Stimulated activated CD4-positive, alpha-beta T cell treated with anti-CD3 and anti-CD28 coated beads, Interleukin-1b, Interleukin-23, amount 100 ng/mL, for 24 hours (primary cell): Measurements from ENCODE around the gene CYFIP1.

Experiments used
- DNase-seq, 4 experiments: peaks; one replicate each; pipeline ENCODE4 v3.0.0-alpha.2; 2020; ENCODE audit warnings: low read depth in 4 of 4, low spot score in 1 of 4

CYFIP1 gene

GRCh38 chr15:22969489-22969888 lies 10.7 kb downstream of the CYFIP1 start:
- no peak for DNase-seq

DNA sequence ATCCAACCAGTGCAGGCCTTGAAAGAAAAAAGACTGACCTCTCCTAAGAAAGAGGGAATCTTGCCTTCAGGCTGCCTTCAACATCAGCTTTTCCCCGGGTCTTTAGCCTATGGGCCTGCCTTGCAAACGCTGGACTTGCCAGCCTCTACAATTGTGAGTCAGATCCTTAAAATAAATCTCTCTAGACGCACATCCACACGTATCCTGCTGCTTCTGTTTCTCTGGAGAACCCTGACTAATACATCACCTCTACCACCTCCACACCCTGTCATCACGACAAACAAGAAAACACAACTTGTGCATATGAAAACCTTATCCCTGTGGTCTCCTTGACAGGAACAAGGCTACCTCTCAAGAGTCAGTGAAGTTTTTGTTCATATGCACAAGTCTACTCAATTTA lies 11.8 kb downstream of the CYFIP1 start:
- no peak for DNase-seq

GRCh38 chr15:22967084-22967770 lies 12.9 kb downstream of the CYFIP1 start:
- DNase-seq, result no peak

DNA sequence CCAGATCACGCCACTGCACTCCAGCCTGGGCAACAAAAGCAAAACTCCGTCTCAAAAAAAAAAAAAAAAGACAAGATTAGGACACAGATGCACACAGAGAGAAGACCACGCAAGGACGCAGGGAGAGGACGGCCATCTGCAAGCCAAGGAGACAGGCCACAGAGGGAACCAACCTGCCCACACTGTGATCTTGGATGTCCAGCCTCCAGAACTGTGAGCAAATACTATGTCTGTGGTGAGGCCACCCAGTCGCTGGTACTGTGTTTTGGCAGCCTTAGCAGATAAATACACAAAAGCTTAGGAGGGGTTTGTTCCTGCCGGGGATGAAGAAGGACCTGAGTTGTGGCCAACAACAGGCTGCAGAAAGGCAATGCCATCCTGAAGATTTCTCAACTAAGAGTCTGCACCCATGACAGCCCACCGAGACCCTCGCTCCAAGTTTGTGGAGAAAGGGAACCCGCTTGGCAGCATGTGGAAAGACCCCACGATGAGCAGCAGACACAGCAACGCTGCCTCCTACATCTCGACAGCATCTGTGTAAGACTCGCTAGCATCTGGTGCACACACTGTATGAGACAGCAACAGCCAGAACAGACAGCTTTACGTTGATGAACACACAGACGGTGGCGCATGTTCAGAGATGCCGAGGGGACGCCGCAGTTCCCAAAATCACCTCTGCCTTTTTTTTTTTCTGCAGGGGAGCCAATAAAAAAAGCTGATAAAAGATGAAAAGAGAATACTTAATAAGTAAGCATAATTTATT lies 13.7 kb downstream of the CYFIP1 start:
- DNase-seq, result no peak

DNA sequence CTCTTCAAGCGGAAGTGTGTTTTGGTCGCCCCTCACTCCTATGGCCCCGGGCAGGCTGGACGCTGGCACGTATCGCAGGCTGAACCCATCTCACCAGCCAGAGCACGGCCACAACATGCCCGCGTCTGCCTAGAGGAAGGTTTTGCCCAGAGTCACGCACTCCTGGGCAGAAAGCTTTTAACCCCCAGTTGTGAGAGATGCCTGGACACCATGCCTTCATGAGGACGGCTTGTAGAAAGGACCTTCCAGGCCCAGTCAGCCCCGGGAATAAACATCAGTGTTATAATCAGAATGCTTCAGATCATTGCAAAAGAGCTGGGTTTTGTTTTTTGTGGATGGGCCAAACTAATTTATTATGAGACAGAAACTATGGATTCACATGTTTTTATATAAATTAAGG lies 16.5 kb downstream of the CYFIP1 start:
- no peak for DNase-seq

GRCh38 chr15:22962611-22963010 lies 17.6 kb downstream of the CYFIP1 start:
- no peak for DNase-seq

GRCh38 chr15:22961762-22962161 lies 18.4 kb downstream of the CYFIP1 start:
- no peak for DNase-seq

- DNase-seq, result no peak
These were observed 19.6 kb downstream of the CYFIP1 start for GRCh38 chr15:22960556-22960955.

GRCh38 chr15:22960126-22960525 lies 20.0 kb downstream of the CYFIP1 start:
- no peak for DNase-seq

DNA sequence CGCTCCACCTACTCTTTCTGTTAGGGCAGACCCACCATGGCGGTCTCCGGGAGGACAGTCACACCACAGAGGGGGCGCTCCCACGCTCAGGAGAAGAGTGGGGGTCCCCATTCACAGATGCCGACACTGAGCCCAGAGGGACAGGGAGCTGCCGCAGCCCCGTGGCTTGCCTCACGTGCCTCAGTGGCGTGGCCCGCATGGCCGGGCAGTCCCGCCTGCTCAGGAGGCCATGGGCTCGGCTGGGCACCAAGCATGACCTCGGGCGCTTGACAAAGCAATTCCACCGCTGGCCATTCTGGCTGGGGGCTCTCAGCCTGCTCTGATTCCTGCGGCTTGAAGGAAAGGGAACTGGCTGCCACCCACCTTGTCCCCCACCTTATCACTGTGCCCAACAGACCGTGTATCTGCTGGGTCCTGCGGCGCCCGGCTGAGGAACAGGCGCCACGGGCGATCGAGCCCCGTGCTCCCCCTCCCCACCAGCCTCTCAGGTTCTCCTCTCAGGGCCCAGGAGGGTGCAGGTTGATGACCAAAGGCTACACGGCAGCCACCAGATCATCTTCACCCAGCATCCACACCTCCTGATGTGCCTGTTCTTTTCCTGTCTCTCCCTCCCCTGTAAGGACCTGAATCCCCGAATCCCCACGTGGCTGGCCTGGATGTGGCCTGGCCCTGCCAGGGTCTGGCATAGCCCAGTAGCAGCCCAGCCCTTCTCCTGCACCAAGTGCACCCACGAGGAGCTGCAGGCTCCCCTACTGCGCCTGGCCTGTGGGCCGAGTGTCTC lies 20.7 kb downstream of the CYFIP1 start:
- no peak for DNase-seq

GRCh38 chr15:22958487-22959280 lies 21.5 kb downstream of the CYFIP1 start:
- DNase-seq, result no peak

DNA sequence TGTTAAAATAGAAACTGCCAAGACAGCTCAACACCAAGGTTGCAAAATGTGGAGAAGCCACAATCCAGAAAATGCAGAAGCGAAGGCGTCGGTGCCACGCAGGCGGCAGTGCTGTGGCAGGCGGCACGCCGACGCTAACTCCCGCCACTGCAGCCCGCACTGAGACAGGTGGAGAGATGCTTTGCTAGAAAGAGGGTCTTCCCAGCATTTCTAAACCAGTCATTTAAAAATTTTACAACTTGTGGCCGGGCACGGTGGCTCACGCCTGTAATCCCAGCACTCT lies 23.2 kb downstream of the CYFIP1 start:
- no peak for DNase-seq

DNA sequence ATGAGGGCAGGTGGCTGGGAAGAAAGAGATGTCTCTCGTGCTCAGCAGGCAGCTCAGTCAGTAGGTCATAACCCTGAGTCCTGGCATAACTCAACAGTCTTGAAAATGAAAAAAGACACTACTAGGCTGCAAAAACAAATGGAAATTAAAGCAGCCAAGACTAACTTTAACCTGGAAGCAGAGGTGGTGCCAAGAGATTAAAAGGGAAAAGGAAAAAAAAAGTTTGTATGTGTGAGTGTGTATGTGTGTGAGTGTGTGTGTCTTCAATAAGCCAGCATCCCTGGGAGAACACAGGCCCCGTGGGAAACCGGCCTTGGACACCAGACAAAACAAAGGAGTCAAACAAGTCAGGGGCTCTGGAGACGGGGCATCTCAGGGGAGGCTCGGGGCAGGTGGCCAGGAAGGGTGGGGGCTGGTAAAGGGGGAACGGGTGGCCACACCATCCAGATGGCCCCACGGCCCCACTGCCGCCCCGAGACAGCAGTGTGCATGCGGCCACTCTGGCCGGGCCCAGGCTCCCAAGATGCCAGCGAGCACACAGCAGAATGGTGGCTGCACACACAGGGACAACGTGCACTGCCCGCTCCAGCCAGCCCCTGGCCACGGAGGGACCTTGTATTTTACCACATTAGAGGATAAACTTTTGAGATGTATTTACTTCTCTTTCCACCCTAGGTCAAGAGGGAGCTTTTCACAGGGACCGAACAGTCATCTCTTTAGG lies 23.8 kb downstream of the CYFIP1 start:
- no peak for DNase-seq

GRCh38 chr15:22955544-22956119 lies 24.5 kb downstream of the CYFIP1 start:
- no peak for DNase-seq

- no peak for DNase-seq
These were observed 25.2 kb downstream of the CYFIP1 start for GRCh38 chr15:22954798-22955543.

GRCh38 chr15:22954326-22954725 lies 25.8 kb downstream of the CYFIP1 start:
- no peak for DNase-seq

DNA sequence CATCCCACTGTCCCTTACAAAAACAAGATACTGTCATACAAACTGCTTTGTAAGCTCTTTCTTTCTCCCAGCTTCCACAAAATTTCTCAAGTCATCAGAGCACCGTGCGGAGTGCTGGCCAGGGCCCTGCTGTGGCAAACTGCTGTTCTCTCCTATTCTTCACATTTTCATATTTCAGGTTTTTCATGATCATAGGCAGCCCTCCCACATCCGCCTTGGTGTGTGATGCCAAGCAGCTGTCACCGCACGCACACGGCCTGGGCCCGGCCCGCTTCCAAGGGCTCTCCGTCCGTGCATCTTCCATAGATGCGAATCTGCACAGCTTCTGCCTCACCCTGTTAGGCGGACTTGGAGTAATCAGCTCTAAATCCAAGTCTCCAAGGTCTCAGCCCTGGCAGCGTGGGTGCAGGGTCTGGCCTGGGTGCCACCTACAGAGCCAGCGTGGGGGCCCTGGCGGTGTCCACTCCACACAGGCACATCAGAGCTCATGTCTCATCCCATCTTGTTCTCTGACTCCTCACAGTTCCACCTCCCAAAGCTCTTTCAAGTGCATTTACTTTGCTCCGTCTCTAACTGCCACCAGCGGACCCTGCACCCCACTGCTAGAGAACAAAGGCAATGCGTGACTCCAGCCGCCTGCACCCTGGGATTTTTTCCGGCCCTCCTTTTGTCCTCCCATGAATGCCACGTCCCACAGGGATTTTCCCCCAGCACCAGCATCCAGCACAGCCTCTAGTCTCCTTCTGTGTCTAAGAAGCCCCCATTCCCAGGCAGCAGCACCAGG lies 27.2 kb downstream of the CYFIP1 start:
- DNase-seq, result no peak

DNA sequence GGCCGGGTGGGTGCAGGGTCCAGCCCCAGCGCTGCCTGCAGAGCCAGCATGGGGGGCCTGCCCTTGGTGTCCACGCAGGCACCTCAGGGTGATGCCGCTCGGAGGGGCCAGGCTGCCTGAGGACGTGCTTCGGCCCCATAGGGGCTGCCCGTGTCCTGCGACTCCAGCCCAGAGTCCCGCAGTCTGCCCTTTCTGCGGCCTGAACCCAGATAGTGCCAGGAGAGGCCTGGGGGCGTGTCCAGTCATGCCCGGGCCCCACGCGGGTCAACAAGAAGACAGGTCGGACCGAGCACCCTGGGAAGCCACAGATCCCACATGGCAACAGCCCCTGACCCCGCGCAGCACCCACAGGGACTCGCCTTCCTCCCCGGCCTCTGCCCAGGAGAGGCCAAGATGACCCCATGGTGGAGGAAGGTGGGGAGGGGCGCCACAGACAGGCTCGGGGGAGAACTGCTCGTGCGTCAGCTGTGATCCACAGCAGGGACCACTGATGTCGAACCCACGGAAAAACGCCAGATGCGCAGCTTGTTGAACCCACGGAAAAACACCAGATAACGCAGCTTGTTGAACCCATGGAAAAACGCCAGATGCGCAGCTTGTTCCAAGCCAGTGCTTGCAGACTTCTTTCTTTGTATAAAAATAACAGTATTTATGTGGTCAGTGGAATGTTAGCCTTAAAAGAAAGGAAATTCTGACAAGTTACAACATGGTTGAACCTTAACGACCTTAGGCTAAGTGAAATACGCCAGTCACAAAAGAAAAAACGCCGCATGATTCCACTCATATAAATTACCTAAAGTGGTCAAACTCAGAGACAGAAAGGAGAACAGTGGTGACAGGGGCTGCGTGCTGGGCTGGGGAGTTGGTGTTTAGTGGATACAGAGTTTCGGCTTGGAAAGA lies 28.5 kb downstream of the CYFIP1 start:
- DNase-seq, result no peak
